Activated CD4-positive, alpha-beta T cell treated with anti-CD3 and anti-CD28 coated beads, Interleukin-2, amount 50 U/mL, for 4 hours (primary cell): ENCODE data around the gene OR2T3.
"Not testable (repeated sequence)": the region's sequence is repeated elsewhere in the genome, so short reads cannot be mapped to it uniquely, and the experiment has no call there.

Experiments used
- DNase-seq, 2 experiments: peaks; one replicate each; pipeline ENCODE4 v3.0.0-alpha.2; 2020

Gene OR2T3

GRCh38 chr1:248475660-248476059 is 2.5 kb downstream of the OR2T3 start:
- not testable (repeated sequence) for DNase-seq

DNA sequence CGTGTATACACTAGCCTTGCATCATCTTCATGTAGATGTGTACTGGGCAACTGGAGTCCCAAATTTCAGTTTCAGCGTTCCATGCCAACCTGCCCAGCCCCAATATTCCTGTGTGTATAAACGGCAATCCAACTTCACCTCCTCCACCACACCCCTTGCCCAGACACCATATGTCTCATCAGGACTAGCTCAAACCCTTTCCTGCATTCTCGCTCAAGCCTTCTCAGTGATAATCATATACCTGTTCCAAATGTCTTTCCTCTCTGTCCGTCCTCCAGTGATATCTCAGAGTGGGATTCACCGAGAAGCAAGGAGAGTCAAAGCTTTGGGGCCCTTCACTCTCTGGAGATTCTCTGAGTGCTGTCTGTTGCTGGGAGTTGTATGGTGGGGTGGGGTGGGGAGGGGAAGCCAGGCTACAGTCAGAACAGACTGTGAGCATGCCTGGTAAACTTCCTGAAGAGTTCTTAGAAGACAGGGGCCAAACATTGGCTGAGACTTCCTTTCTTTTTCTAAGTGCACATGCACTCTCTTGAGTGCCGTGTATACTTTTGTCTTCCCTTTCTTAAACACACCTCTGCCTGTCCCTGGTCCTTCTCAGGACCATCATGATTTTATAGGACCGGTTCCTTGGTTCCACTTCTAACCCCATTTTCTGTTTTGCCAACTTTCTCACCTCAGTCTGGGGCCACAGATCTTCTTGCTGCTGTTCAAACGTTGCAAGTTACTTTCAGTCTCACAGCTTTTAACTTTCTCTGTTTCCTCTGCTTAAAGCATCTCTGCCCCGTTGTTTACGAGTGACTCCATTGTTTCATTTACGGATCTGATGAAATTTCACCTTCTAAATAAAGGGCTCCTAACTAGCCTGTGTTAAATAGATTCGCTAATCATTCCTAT is 8.8 kb downstream of the OR2T3 start:
- peak in 1 of 2 experiments; percentile 7 for DNase-seq

DNA sequence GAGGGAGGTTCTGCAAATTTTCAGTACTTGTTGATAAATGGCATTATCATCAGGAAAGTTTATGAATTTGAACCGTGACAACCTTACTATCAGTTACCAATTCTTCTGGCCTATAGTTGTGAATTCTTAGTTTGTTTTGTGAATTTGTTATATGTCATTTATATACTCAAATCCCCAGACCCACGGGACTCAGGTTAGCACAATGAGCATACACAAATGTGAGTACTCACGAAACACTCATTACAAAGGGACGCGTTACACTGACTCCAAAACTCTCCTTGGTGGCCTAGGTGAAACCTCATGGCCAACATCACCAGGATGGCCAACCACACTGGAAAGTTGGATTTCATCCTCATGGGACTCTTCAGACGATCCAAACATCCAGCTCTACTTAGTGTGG is 15.1 kb downstream of the OR2T3 start, which contains the start of gene OR2T5:
Gene OR2T5 (plus strand): TSS at position 301 of the 400 bp plus-strand sequence. CDS start 0 bp downstream, at position 301.
- DNase-seq = not testable (repeated sequence)

GRCh38 chr1:248496661-248497060 is 23.5 kb downstream of the OR2T3 start:
- DNase-seq = not testable (repeated sequence)

GRCh38 chr1:248500305-248501035 is 27.3 kb downstream of the OR2T3 start:
- DNase-seq = not testable (repeated sequence)

DNA sequence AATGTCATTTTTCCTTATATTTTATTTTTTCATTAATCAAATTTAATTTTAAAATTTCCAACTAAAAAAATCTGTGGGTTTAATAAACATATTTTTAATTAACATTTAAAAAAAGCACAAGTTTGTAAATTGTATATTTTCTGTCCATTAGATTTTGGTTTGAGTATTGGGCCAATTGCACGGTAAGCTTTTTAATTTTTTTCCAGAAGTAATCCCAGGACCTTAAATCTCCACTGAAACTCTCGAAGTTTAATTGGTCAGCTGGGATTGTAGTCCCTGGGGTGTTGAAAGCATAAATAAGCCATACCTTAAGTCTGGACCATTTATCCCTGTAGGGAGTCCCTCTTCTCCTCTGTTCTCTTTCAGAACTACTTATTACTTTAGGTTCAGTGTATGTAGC is 34.6 kb downstream of the OR2T3 start, which contains the start of gene OR2G6:
Gene OR2G6 (plus strand): TSS at position 301 of the 400 bp plus-strand sequence. CDS start 13,574 bp downstream, outside the sequence.
- not testable (repeated sequence) for DNase-seq

DNA sequence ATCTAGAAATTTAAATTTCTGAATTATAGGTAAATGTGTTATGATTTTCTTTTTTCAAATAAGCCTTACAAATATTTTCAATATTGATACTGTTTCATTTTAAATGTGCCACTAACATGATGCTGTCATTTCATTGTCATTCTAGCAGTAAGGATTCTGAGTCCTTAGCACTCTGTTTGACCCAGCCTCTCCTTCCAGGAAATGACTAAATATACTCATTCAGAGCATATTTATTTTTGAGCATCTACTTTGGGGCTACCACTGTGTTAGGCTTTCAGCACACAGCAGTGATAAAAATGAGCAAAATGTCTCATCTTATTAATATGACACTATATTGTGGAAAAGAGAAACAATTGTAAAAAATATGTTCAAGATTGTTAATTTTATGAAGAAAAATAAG is 37.1 kb downstream of the OR2T3 start:
- DNase-seq = not testable (repeated sequence)

DNA sequence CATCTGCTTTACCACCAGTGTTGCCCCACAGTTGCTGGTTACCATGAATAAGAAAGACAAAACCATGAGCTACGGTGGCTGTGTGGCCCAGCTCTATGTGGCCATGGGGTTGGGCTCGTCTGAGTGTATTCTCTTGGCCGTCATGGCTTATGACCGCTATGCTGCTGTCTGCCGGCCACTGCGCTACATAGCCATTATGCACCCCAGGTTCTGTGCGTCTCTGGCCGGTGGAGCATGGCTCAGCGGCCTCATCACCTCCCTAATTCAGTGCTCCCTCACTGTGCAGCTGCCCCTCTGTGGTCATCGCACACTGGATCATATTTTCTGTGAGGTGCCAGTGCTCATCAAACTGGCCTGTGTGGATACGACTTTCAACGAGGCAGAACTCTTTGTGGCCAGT is 48.7 kb downstream of the OR2T3 start:
- no peak for DNase-seq
